ENCODE measurements around the gene SMIM15.

SMIM15 gene

DNA sequence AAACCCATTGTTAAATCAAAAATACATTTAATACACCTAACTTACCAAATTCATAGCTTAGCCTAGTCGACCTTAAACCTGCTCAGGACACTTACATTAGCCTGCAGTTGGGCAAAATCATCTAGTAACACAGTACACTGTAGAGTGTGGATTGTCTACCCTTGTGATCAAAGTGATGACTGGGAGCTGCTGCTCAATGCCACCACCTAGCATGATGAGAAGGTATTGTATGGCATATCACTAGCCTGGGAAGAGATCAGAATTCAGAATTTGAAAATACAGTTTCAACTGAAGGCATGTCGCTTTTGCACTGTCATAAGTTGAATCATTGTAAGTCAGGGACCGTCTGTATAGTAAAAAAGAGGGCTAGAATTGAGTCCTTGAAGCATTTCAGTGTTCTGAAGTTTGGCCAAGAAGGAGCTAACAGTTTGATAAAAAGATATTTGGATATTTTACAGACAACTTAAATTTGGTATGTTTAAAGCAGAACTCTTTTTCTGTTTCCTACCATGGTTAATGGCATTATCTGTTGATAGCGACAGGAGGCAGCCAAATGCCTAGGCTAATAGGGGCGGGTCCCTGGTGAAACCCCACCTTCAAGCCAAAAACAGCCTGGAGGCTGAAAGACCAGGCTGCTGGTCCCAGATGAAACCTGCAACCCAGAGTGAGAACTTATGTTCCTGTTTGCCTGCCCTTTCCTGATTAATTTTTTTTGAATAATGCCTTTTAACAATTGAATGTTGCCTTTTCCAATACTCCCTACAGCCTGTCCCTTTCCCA is 23.0 kb downstream of the SMIM15 start:
- no peaks in the 10 kb centered on the region for H3K36me3 ChIP-seq (ENCODE audit: control insufficient read depth in 5 of 5, insufficient read depth in 5 of 5, low read length in 5 of 5)
- no peaks in the 10 kb centered on the region for H3K9me3 ChIP-seq (ENCODE audit: control insufficient read depth in 5 of 5, low read length in 5 of 5)
- H3K27me3 ChIP-seq (ENCODE audit: control insufficient read depth in 5 of 5, insufficient read depth in 4 of 5, low read length in 5 of 5), result no peaks in the 10 kb centered on the region
- no peak overlapping the region for H3K27ac ChIP-seq (ENCODE audit: low read depth, low read length)
- H3K4me1 ChIP-seq (ENCODE audit: control insufficient read depth in 5 of 5, insufficient read depth in 5 of 5, low read length in 5 of 5), result no peaks in the 10 kb centered on the region
- no peak overlapping the region for H3K4me3 ChIP-seq (ENCODE audit: low read depth in 1 of 5, low read length in 5 of 5)
- H3K9ac ChIP-seq (ENCODE audit: low read length in 5 of 5), result no peak overlapping the region

DNA sequence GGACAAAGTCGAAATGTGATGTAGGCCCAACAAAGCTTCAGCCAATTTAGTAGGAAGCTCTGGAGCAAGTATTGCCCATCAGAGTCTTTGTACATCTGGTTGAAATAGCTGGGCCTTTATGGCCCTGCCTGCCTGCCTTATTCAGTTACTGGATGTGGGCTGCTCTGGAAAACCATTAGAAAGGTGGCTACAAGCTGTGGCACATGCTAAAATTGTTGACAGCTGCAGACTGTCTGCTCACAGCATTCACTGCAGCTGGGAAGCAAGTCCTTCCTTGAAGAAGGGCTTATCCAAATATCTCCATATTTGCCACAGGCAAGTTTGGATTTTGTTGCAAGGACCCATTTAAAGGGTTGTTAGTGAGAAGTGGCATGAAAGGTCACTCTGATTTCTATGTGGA is 24.4 kb downstream of the SMIM15 start:
- Histone ChIP-seq H3K9ac (ENCODE audit: low read length in 5 of 5) (no peak overlapping the region), H3K36me3 (ENCODE audit: control insufficient read depth in 5 of 5, insufficient read depth in 5 of 5, low read length in 5 of 5) (no peaks in the 10 kb centered on the region), H3K27me3 (ENCODE audit: control insufficient read depth in 5 of 5, insufficient read depth in 4 of 5, low read length in 5 of 5) (no peaks in the 10 kb centered on the region), H3K4me3 (ENCODE audit: low read depth in 1 of 5, low read length in 5 of 5) (no peak overlapping the region), H3K4me1 (ENCODE audit: control insufficient read depth in 5 of 5, insufficient read depth in 5 of 5, low read length in 5 of 5) (no peaks in the 10 kb centered on the region), H3K9me3 (ENCODE audit: control insufficient read depth in 5 of 5, low read length in 5 of 5) (no peaks in the 10 kb centered on the region), H3K27ac (ENCODE audit: low read depth, low read length) (no peak overlapping the region)

DNA sequence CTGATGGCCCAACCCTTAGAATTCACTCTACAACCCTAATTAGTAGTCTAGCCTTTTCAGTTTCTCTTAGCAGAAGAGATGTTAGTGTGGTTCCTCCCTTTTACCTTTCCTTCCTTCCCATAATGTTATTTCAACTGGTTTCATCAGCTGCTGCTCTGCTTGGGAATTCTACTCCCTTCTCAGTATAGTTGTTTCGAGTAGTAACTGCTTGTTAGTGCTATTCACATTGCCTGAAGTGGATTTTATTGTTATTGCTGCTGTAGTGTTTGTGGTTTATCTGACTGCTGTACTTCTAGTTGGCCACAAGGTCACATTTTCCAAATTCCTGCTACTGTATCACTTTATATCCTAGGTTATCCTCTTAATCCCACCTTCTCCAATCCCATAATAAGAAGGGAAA is 29.7 kb downstream of the SMIM15 start:
- Histone ChIP-seq H3K9me3 (ENCODE audit: control insufficient read depth in 5 of 5, low read length in 5 of 5) (no peaks in the 10 kb centered on the region), H3K9ac (ENCODE audit: low read length in 5 of 5) (no peak overlapping the region), H3K36me3 (ENCODE audit: control insufficient read depth in 5 of 5, insufficient read depth in 5 of 5, low read length in 5 of 5) (no peaks in the 10 kb centered on the region), H3K4me3 (ENCODE audit: low read depth in 1 of 5, low read length in 5 of 5) (no peak overlapping the region), H3K27ac (ENCODE audit: low read depth, low read length) (no peak overlapping the region), H3K27me3 (ENCODE audit: control insufficient read depth in 5 of 5, insufficient read depth in 4 of 5, low read length in 5 of 5) (no peaks in the 10 kb centered on the region), H3K4me1 (ENCODE audit: control insufficient read depth in 5 of 5, insufficient read depth in 5 of 5, low read length in 5 of 5) (no peaks in the 10 kb centered on the region)

DNA sequence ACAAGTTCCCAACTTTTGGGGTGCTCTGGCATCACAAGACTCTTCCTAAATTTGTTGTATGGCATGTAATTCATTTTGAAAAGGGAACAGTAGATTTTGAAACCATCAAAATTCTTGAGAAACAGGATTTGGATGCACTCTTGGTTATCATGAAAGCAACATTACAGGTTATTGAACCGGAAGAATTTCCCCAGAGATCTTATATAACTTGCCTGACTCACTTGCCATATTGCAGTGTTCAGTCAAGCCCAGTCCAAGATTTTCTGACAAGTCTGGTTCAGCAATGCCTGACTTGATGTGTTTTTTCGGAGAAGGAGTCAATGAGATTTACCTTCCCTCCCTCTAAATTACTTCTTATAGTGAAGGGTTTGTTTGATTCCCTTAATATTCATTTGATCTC is 32.0 kb downstream of the SMIM15 start:
- Histone ChIP-seq H3K9ac (ENCODE audit: low read length in 5 of 5) (no peak overlapping the region), H3K27ac (ENCODE audit: low read depth, low read length) (no peak overlapping the region), H3K4me3 (ENCODE audit: low read depth in 1 of 5, low read length in 5 of 5) (no peak overlapping the region), H3K27me3 (ENCODE audit: control insufficient read depth in 5 of 5, insufficient read depth in 4 of 5, low read length in 5 of 5) (no peaks in the 10 kb centered on the region), H3K36me3 (ENCODE audit: control insufficient read depth in 5 of 5, insufficient read depth in 5 of 5, low read length in 5 of 5) (no peaks in the 10 kb centered on the region), H3K4me1 (ENCODE audit: control insufficient read depth in 5 of 5, insufficient read depth in 5 of 5, low read length in 5 of 5) (no peaks in the 10 kb centered on the region), H3K9me3 (ENCODE audit: control insufficient read depth in 5 of 5, low read length in 5 of 5) (no peaks in the 10 kb centered on the region)

DNA sequence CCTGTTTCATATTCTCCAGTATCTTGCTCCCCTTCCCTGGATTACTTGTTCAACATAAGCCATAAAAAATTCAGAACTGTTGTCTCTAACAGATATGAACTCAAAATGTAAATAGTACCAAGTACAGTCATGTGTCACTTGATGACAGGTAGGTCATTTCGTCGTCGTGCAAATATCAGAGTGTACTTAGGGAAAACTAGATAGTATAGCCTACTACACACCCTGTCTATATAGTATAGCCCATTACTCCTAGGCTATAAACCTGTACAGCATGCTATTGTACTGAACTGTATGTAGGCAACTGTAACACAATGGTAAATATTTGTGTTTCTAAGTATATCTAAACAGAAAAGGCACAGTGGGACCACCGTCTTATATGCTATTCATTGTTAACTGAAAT is 39.1 kb downstream of the SMIM15 start:
- H3K9ac ChIP-seq (ENCODE audit: low read length in 5 of 5), result no peak overlapping the region
- H3K27ac ChIP-seq (ENCODE audit: low read depth, low read length), result no peak overlapping the region
- H3K4me1 ChIP-seq (ENCODE audit: control insufficient read depth in 5 of 5, insufficient read depth in 5 of 5, low read length in 5 of 5), result no peaks in the 10 kb centered on the region
- peaks cover 0 to 3% (median 0%) of the 10 kb centered on the region in 5 donors for H3K36me3 ChIP-seq (ENCODE audit: control insufficient read depth in 5 of 5, insufficient read depth in 5 of 5, low read length in 5 of 5)
- no peak overlapping the region for H3K4me3 ChIP-seq (ENCODE audit: low read depth in 1 of 5, low read length in 5 of 5)
- no peaks in the 10 kb centered on the region for H3K27me3 ChIP-seq (ENCODE audit: control insufficient read depth in 5 of 5, insufficient read depth in 4 of 5, low read length in 5 of 5)
- H3K9me3 ChIP-seq (ENCODE audit: control insufficient read depth in 5 of 5, low read length in 5 of 5), result no peaks in the 10 kb centered on the region

DNA sequence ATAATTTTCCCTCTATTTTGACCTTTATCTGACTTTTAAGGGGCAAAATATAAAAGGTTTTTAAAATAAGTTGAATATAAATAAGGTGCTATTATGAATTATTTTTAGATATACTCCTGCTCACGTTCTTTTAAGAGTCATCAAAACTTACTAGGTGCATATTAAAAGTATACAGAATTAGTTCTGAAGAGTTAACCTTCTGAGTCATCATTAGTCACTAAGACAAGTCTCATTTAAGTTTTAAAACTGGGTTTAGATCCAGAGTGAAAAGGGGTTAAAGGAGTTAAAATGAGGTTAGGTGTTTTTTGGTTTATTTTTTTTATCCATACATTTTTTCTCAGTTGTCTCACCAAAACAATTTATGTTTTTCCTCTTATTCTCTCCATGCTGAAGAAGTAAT is 41.7 kb downstream of the SMIM15 start:
- Histone ChIP-seq H3K36me3 (ENCODE audit: control insufficient read depth in 5 of 5, insufficient read depth in 5 of 5, low read length in 5 of 5) (peaks cover 0 to 3% (median 0%) of the 10 kb centered on the region in 5 donors), H3K27me3 (ENCODE audit: control insufficient read depth in 5 of 5, insufficient read depth in 4 of 5, low read length in 5 of 5) (no peaks in the 10 kb centered on the region), H3K9ac (ENCODE audit: low read length in 5 of 5) (no peak overlapping the region)

DNA sequence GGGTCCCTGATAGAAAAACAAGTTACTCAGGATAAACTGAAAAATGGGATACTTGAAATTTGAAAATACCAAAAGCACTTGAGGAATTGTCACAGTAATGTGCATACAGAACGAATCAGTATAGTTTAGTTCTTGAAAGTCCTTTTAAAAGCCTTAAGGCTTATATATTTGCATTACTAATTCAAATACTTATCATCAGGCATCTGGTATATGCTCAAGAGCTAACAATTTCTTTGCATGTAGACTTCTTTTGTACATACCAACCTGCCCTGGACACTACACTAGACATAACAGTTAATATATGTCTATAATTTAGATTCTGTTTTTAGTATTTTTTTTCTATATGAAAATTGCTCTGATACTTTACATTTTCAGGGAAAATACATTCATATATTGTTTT is 43.2 kb downstream of the SMIM15 start:
- H3K4me3 ChIP-seq (ENCODE audit: low read depth in 1 of 5, low read length in 5 of 5), result no peak overlapping the region
- H3K36me3 ChIP-seq (ENCODE audit: control insufficient read depth in 5 of 5, insufficient read depth in 5 of 5, low read length in 5 of 5), result peaks cover 0 to 3% (median 0%) of the 10 kb centered on the region in 5 donors
- no peak overlapping the region for H3K27ac ChIP-seq (ENCODE audit: low read depth, low read length)
- H3K9me3 ChIP-seq (ENCODE audit: control insufficient read depth in 5 of 5, low read length in 5 of 5), result no peaks in the 10 kb centered on the region
- H3K4me1 ChIP-seq (ENCODE audit: control insufficient read depth in 5 of 5, insufficient read depth in 5 of 5, low read length in 5 of 5), result no peaks in the 10 kb centered on the region
- H3K27me3 ChIP-seq (ENCODE audit: control insufficient read depth in 5 of 5, insufficient read depth in 4 of 5, low read length in 5 of 5), result no peaks in the 10 kb centered on the region
- H3K9ac ChIP-seq (ENCODE audit: low read length in 5 of 5), result no peak overlapping the region

More for the DNA sequence above, 41.7 kb downstream of the SMIM15 start:
- Histone ChIP-seq H3K27ac (ENCODE audit: low read depth, low read length) (no peak overlapping the region), H3K4me1 (ENCODE audit: control insufficient read depth in 5 of 5, insufficient read depth in 5 of 5, low read length in 5 of 5) (no peaks in the 10 kb centered on the region), H3K4me3 (ENCODE audit: low read depth in 1 of 5, low read length in 5 of 5) (no peak overlapping the region), H3K9me3 (ENCODE audit: control insufficient read depth in 5 of 5, low read length in 5 of 5) (no peaks in the 10 kb centered on the region)

DNA sequence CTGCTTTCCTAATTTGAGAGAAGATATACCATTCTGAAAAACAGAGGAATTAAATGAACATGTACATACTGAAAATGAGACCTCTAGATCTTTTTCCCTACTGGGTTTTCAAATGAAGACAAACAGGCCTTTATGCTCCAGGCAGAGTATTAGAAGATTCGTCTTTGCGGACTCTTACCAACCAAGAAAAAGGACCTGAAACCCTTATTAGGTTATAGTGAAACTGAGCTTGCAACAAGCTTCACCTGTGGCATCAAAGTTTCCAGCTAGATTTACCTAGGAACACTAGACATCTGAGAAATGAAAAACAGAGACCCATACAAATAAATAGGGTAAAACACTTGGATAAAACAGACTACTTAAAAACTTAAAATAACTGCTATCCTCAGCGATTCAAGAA is 46.3 kb downstream of the SMIM15 start:
- no peak overlapping the region for H3K9ac ChIP-seq (ENCODE audit: low read length in 5 of 5)
- no peaks in the 10 kb centered on the region for H3K36me3 ChIP-seq (ENCODE audit: control insufficient read depth in 5 of 5, insufficient read depth in 5 of 5, low read length in 5 of 5)
- H3K4me1 ChIP-seq (ENCODE audit: control insufficient read depth in 5 of 5, insufficient read depth in 5 of 5, low read length in 5 of 5), result no peaks in the 10 kb centered on the region
- H3K4me3 ChIP-seq (ENCODE audit: low read depth in 1 of 5, low read length in 5 of 5), result no peak overlapping the region
- H3K27ac ChIP-seq (ENCODE audit: low read depth, low read length), result no peak overlapping the region
- H3K9me3 ChIP-seq (ENCODE audit: control insufficient read depth in 5 of 5, low read length in 5 of 5), result no peaks in the 10 kb centered on the region
- no peaks in the 10 kb centered on the region for H3K27me3 ChIP-seq (ENCODE audit: control insufficient read depth in 5 of 5, insufficient read depth in 4 of 5, low read length in 5 of 5)

DNA sequence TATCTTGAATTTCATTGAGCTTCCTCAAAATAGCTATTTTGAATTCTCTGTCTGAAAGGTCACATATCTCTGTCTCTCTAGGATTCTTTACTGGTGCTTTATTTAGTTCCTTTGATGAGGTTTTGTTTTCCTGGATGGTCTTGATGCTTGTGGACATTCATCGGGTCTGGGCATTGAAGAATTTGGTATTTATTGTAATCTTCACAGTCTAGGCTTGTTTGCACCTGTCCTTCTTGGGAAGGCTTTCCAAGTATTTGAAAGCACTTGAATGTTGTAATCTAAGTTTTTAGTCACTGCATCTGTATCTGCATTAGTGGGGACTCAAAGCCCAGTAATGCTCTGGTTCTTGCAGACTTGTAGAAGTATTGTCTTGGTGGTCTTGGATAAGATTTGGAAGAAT is 47.8 kb downstream of the SMIM15 start:
- Histone ChIP-seq H3K27ac (ENCODE audit: low read depth, low read length) (no peak overlapping the region), H3K4me1 (ENCODE audit: control insufficient read depth in 5 of 5, insufficient read depth in 5 of 5, low read length in 5 of 5) (no peaks in the 10 kb centered on the region), H3K9me3 (ENCODE audit: control insufficient read depth in 5 of 5, low read length in 5 of 5) (no peaks in the 10 kb centered on the region), H3K27me3 (ENCODE audit: control insufficient read depth in 5 of 5, insufficient read depth in 4 of 5, low read length in 5 of 5) (no peaks in the 10 kb centered on the region), H3K36me3 (ENCODE audit: control insufficient read depth in 5 of 5, insufficient read depth in 5 of 5, low read length in 5 of 5) (no peaks in the 10 kb centered on the region), H3K9ac (ENCODE audit: low read length in 5 of 5) (no peak overlapping the region), H3K4me3 (ENCODE audit: low read depth in 1 of 5, low read length in 5 of 5) (no peak overlapping the region)

Measured in subcutaneous abdominal adipose tissue (tissue), 5 donors.